ENCODE measurements around the gene TRMT2A.

DNA sequence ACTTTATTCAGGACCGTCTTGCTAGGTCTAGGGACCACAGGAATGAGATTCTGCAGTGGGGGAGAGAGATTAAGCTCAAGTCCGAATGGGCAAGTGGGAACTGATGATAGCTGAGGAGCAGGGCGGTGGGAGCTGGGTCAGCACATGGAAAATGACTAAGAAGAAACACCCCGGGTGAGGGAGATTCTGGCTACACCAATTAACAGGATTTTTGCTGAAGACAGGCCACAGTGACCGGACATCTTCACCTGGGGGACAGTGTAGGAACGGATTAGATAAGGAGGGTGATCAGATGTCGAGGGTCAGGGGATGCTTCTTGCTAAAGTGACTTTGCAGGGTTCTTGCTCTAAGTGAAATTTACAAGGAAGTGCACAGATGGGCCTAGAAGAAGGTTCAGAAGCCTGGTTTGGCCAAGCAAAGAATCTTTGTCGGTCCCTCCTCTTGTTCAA, 45.5 kb downstream of the TRMT2A start:
- TF ChIP-seq POLR2AphosphoS5 (IDR thresholded peaks at IDR 0.05; ENCODE audit: low read depth, low read length) (no peak), POLR2A (IDR thresholded peaks at IDR 0.05; ENCODE audit: low read depth, low read length) (no peak), TAF1 (IDR thresholded peaks at IDR 0.05; ENCODE audit: low read depth, low read length) (no peak), SPI1 (IDR thresholded peaks at IDR 0.05; ENCODE audit: low read depth, low read length) (no peak)

Data from GM12891 (cell line).